ENCODE data around the gene JAK1.

JAK1 gene

DNA sequence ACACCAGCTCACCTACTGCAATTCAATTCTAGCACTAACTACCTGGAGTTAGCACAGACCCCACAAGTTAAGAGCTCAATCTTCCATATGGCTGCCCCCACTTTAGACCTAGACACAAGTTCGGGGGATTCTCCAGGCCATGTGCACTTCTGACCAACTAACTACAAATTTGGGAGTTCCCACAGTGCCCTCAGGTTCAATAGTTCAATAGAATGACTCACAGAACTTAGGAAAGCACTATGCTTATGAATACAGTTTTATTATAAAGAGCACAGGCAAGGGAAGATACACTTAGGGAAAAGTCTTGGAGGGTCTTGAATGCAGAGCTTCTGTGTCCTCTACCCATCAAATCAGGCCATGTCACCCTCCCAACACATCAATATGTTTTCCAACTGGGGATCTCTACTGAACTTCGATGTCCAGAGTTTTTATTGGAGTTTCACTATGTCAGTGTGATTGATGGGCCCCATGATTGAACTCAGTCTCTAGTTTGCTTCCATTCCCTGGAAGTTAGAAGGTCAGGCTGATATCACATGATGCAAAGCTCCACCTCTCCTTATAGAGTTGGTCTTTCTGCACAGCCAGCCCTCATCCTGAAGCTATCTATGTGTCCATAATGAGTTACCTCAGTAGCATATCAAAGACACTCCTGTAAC lies 175.4 kb downstream of the JAK1 start:
- Histone ChIP-seq H3K9me2 (replicated peaks; ENCODE audit: insufficient read depth, low read length) (no peaks in the 10 kb centered on the region), H3K4me2 (ENCODE audit: low read depth, low read length) (no peak overlapping the region), H2AFZ (ENCODE audit: low read length) (no peak overlapping the region), H3K4me1 (ENCODE audit: low read length) (no peaks in the 10 kb centered on the region), H3K27ac (ENCODE audit: low read length) (no peak overlapping the region), H3K9me3 (replicated peaks; ENCODE audit: insufficient read depth, low read length) (no peaks in the 10 kb centered on the region), H4K20me1 (ENCODE audit: insufficient read depth, low read length) (no peaks in the 10 kb centered on the region), H3K4me3 (ENCODE audit: low read length) (no peak overlapping the region), H3F3A (ENCODE audit: insufficient read depth, low read length) (no peaks in the 10 kb centered on the region), H3K36me3 (replicated peaks; ENCODE audit: insufficient read depth, low read length) (peaks cover 10% of the 10 kb centered on the region; the same call in 1 of the 2 replicates), H3K79me2 (ENCODE audit: low read length) (no peaks in the 10 kb centered on the region), H3K9ac (ENCODE audit: low read length) (no peak overlapping the region), H3K27me3 (replicated peaks; ENCODE audit: insufficient read depth, low read length) (no peaks in the 10 kb centered on the region)
- no peak for DNase-seq
- TF ChIP-seq, protein P1, sequence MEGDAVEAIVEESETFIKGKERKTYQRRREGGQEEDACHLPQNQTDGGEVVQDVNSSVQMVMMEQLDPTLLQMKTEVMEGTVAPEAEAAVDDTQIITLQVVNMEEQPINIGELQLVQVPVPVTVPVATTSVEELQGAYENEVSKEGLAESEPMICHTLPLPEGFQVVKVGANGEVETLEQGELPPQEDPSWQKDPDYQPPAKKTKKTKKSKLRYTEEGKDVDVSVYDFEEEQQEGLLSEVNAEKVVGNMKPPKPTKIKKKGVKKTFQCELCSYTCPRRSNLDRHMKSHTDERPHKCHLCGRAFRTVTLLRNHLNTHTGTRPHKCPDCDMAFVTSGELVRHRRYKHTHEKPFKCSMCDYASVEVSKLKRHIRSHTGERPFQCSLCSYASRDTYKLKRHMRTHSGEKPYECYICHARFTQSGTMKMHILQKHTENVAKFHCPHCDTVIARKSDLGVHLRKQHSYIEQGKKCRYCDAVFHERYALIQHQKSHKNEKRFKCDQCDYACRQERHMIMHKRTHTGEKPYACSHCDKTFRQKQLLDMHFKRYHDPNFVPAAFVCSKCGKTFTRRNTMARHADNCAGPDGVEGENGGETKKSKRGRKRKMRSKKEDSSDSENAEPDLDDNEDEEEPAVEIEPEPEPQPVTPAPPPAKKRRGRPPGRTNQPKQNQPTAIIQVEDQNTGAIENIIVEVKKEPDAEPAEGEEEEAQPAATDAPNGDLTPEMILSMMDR (IDR thresholded peaks at IDR 0.05; ENCODE audit: low read length), result no peak
- TF ChIP-seq EZH2phosphoT487 (IDR thresholded peaks at IDR 0.05; ENCODE audit: low read length), result no peak
- no peak for TF ChIP-seq EZH2 (optimal IDR thresholded peaks at IDR 0.05; ENCODE audit: low read depth, low read length)

All from MM.1S (cell line).